GM06990 (cell line): ENCODE measurements around the gene FNBP1.

Experiments
- DNase-seq: peaks from one replicate; pipeline ENCODE4 v3.0.0-alpha.2; 2011; ENCODE audit not compliant: insufficient read length; ENCODE audit errors: extremely low read depth
- H3K27me3 ChIP-seq: replicated peaks from 2 replicates; pipeline ENCODE4 v1.6.0; 2011; ENCODE audit warnings: low read length; ENCODE audit not compliant: control insufficient read depth, insufficient read depth
- H3K36me3 ChIP-seq: 2 replicates; pipeline ENCODE4 v1.5.1; 2011; ENCODE audit warnings: low read length; ENCODE audit not compliant: control insufficient read depth, insufficient read depth
- H3K4me3 ChIP-seq: replicated peaks from 2 replicates; pipeline ENCODE4 v1.5.1; 2011; ENCODE audit warnings: low read depth, mild to moderate bottlenecking, control low read depth, low read length
- TF ChIP-seq, protein P1 (sequence below): IDR thresholded peaks from 2 replicates; pipeline ENCODE4 v1.5.1; 2011; ENCODE audit warnings: low read length, control low read depth, mild to moderate bottlenecking, inconsistent platforms; ENCODE audit not compliant: insufficient read depth, poor library complexity, severe bottlenecking

Gene FNBP1

DNA sequence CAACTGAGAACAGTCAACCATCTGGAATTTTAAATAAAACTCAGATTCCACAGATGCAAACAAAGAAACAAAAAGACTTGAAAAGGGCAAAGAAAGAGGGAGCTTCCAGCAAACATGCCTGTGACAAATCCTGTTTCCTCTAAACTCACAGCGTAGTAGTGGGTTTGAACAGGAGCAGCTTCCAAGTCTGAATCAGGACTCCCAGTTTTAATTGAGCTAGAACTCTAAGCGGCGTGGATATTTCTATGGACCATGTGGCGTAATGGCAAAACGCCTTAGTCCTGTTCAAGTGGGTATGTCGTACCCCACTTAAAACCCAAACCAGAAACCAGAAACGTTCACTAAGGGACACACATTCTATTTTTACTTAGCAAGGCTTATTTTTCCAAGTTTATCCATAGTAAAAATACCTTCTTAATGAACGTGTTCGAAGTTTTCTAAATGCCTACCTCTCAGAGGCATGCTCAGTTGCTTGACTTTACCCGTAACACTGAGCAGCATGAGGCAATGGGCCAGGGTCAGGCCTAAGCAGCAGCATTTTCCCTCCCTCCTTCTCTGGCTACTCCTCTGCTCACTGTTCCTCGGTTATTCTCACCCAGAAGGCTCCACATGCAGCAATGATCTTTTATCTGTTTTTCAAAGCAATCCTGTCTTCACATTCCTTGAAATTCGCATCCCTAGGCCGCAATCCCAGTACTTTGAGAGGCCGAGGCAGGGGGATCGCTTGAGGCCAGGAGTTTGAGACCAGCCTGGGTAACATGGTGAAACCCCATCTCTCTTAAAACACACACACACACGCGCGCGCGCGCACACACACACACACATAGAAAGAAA, 77.9 kb downstream of the FNBP1 start:
- DNase-seq = no peak
- no peak overlapping the region for H3K4me3 ChIP-seq
- TF ChIP-seq, protein P1, sequence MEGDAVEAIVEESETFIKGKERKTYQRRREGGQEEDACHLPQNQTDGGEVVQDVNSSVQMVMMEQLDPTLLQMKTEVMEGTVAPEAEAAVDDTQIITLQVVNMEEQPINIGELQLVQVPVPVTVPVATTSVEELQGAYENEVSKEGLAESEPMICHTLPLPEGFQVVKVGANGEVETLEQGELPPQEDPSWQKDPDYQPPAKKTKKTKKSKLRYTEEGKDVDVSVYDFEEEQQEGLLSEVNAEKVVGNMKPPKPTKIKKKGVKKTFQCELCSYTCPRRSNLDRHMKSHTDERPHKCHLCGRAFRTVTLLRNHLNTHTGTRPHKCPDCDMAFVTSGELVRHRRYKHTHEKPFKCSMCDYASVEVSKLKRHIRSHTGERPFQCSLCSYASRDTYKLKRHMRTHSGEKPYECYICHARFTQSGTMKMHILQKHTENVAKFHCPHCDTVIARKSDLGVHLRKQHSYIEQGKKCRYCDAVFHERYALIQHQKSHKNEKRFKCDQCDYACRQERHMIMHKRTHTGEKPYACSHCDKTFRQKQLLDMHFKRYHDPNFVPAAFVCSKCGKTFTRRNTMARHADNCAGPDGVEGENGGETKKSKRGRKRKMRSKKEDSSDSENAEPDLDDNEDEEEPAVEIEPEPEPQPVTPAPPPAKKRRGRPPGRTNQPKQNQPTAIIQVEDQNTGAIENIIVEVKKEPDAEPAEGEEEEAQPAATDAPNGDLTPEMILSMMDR = no peak
- H3K36me3 ChIP-seq = peaks cover 27% of the 10 kb centered on the region
- no peaks in the 10 kb centered on the region for H3K27me3 ChIP-seq

DNA sequence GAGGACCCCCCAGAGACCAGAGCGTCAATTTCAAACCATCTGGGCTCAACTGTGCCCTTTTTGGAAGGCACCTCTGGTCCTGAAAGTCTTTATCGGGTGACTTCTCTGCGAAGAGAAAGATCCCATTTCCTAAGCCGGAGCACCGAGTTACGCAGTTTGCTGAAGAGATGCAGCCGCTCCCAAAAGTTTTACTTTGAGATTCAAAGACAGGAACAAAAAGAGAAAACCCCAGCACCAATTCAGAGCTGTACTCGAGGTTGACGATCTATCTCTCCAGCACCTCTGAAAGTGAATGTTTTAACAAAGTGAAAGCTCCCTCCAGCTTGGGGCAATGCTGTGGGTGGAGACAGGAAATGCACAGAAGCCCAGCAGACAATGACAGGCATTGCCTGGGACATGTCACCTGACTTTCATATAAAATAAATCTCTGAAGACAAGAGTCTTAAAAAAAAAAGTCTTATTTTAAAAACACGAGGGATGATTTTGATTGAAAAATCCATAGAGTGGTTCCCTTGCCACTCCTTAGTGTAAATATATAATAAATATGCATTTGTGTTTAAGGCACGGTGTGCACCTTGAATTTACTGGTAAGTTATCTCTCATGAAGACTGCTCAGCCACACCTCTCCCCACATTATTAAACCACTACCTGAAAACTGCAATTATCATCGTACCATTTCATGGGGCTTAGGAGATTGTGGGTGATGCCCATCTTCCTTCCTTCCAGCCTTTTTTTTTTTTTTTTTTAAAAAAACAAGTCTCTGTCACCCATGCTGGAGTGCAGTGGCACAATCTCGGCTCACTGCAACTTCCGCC, 79.9 kb downstream of the FNBP1 start:
- no peaks in the 10 kb centered on the region for H3K27me3 ChIP-seq
- TF ChIP-seq, protein P1 = no peak
- H3K36me3 ChIP-seq = peaks cover 29% of the 10 kb centered on the region
- DNase-seq = peak; percentile 49
- H3K4me3 ChIP-seq = peak overlapping the region; percentile 44; the same call in 1 of the 2 replicates

GRCh38 chr9:129962451-129962864, 80.5 kb downstream of the FNBP1 start:
- Histone ChIP-seq H3K27me3 (no peaks in the 10 kb centered on the region), H3K36me3 (peaks cover 25% of the 10 kb centered on the region), H3K4me3 (peak overlapping the region; percentile 44; the same call in 1 of the 2 replicates)
- no peak for DNase-seq
- TF ChIP-seq, protein P1 = no peak

DNA sequence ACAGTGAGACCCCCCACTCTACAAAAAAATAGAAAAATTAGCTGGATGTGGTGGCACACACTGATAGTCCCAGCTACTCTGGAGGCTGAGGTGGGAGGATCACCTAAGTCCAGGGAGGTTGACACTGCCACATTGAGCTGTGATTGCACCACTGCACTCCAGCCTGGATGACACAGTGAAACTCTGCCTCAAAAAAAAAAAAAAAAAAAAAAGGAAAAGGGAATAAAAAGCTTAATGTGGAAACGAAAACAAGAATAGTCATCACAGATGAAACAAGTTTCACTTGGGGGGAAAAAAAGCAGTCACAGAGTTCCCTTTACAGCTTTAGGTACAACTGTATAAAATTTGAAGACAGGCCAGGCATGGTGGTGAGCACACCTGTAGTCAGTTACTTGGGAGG, 84.2 kb downstream of the FNBP1 start:
- peaks cover 19% of the 10 kb centered on the region for H3K36me3 ChIP-seq
- DNase-seq = no peak
- H3K27me3 ChIP-seq = no peaks in the 10 kb centered on the region
- H3K4me3 ChIP-seq = no peak overlapping the region
- TF ChIP-seq, protein P1 = no peak

- Histone ChIP-seq H3K4me3 (no peak overlapping the region), H3K36me3 (peaks cover 22% of the 10 kb centered on the region), H3K27me3 (no peaks in the 10 kb centered on the region)
- DNase-seq = no peak
- TF ChIP-seq, protein P1 = no peak
These were observed 88.0 kb downstream of the FNBP1 start for GRCh38 chr9:129954868-129955550.
